HepG2 (cell line): Measurements from ENCODE around the gene FBLN7.

Experiments used
- DPF2 ChIP-seq: sonication (generic); formaldehyde crosslinking; IDR thresholded peaks from 2 replicates; pipeline ENCODE4 v1.4.0; 2020; ENCODE audit warnings: mild to moderate bottlenecking, low read depth, missing genetic modification reagents, borderline replicate concordance
- ELF3 ChIP-seq: IDR thresholded peaks from 2 replicates; pipeline ENCODE4 v1.6.1; 2016; ENCODE audit warnings: missing genetic modification reagents, missing compliant biosample characterization
- FOSL2 ChIP-seq: sonication (generic); formaldehyde crosslinking; IDR thresholded peaks from 2 replicates; pipeline ENCODE4 v1.4.0; 2020; ENCODE audit warnings: missing genetic modification reagents
- HNRNPLL ChIP-seq: fragments of 200-400 bp; formaldehyde crosslinking; IDR thresholded peaks from 2 replicates; pipeline ENCODE4 v1.6.1; 2017; ENCODE audit warnings: mild to moderate bottlenecking, low read depth, low read length; ENCODE audit not compliant: poor library complexity, severe bottlenecking
- PRPF4 ChIP-seq: fragments of 200-400 bp; formaldehyde crosslinking; IDR thresholded peaks from 2 replicates; pipeline ENCODE4 v1.6.1; 2016; ENCODE audit warnings: low read length, low read depth; ENCODE audit not compliant: poor library complexity, severe bottlenecking
- SIN3A ChIP-seq: IDR thresholded peaks from 2 replicates; pipeline ENCODE4 v1.6.1; 2011; ENCODE audit warnings: low read depth, mild to moderate bottlenecking, control low read depth, low read length, borderline replicate concordance
- ZNF121 ChIP-seq: sonication (generic); formaldehyde crosslinking; IDR thresholded peaks from 2 replicates; pipeline ENCODE4 v1.5.0; 2020; ENCODE audit warnings: mild to moderate bottlenecking, missing genetic modification reagents
- ZNF333 ChIP-seq: sonication (generic); formaldehyde crosslinking; IDR thresholded peaks from 2 replicates; pipeline ENCODE4 v1.4.0; 2020; ENCODE audit warnings: mild to moderate bottlenecking, missing genetic modification reagents, borderline replicate concordance
- ZNF580 ChIP-seq: IDR thresholded peaks from 2 replicates; pipeline ENCODE4 v1.6.1; 2016; ENCODE audit warnings: low read depth, borderline replicate concordance
- TF ChIP-seq, protein P1 (sequence below): sonication (generic); formaldehyde crosslinking; IDR thresholded peaks from 2 replicates; pipeline ENCODE4 v1.5.0; 2020; ENCODE audit warnings: mild to moderate bottlenecking, missing genetic modification reagents, moderate library complexity
- TF ChIP-seq, protein P2 (sequence below): IDR thresholded peaks from 2 replicates; pipeline ENCODE4 v1.6.1; 2016; ENCODE audit warnings: missing compliant biosample characterization, missing genetic modification reagents, borderline replicate concordance

DNA sequence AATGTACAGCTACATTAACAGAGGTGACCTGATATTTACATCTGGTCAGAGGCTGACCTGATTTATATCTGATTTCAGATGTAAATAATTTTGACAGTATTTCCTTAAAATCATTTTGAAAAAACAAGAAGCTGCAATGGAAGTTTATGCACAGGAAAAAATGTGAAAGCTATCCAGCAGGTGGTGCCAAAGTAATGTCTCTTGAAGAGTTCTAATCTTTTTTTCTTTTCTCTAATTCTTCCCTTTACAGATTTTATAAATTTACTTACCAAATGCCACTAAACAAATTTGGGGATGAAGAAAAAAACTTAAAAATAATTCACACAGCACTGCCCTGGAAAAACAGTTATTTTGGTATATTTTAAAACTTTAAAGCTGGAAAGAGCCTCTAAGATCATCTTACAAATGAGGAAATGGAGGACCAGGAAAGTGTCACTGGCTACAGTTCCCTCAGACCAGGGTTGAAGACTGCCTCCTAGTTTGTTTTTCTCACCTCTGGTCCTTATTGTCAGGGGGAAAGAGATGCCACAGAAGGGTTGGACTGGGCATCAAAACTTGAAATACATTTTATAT lies 16.4 kb upstream of the FBLN7 start:
- TF ChIP-seq DPF2, result no peak
- TF ChIP-seq ZNF580 (CRISPR knock-in tag), result no peak
- no peak for TF ChIP-seq FOSL2 (CRISPR knock-in tag)
- TF ChIP-seq ZNF121 (CRISPR knock-in tag), result no peak
- TF ChIP-seq ELF3 (CRISPR knock-in tag), result no peak
- TF ChIP-seq, protein P1, sequence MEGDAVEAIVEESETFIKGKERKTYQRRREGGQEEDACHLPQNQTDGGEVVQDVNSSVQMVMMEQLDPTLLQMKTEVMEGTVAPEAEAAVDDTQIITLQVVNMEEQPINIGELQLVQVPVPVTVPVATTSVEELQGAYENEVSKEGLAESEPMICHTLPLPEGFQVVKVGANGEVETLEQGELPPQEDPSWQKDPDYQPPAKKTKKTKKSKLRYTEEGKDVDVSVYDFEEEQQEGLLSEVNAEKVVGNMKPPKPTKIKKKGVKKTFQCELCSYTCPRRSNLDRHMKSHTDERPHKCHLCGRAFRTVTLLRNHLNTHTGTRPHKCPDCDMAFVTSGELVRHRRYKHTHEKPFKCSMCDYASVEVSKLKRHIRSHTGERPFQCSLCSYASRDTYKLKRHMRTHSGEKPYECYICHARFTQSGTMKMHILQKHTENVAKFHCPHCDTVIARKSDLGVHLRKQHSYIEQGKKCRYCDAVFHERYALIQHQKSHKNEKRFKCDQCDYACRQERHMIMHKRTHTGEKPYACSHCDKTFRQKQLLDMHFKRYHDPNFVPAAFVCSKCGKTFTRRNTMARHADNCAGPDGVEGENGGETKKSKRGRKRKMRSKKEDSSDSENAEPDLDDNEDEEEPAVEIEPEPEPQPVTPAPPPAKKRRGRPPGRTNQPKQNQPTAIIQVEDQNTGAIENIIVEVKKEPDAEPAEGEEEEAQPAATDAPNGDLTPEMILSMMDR (CRISPR knock-in tag), result peak; percentile 73
- TF ChIP-seq, protein P2, sequence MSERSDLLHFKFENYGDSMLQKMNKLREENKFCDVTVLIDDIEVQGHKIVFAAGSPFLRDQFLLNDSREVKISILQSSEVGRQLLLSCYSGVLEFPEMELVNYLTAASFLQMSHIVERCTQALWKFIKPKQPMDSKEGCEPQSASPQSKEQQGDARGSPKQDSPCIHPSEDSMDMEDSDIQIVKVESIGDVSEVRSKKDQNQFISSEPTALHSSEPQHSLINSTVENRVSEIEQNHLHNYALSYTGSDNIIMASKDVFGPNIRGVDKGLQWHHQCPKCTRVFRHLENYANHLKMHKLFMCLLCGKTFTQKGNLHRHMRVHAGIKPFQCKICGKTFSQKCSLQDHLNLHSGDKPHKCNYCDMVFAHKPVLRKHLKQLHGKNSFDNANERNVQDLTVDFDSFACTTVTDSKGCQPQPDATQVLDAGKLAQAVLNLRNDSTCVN (CRISPR knock-in tag), result no peak
- no peak for TF ChIP-seq HNRNPLL
- no peak for TF ChIP-seq ZNF333 (CRISPR knock-in tag)
- TF ChIP-seq SIN3A, result no peak
- no peak for TF ChIP-seq PRPF4
